Fibroblast of lung (primary cell): ENCODE measurements around the gene EPS15. TPM values are rescaled to one million over a fixed set of nuclear protein-coding genes. Genes with fewer than 3 reads are reported as not detected.
"Not testable (repeated sequence)": the region's sequence is repeated elsewhere in the genome, so short reads cannot be mapped to it uniquely, and the experiment has no call there.

Experiments
- DNase-seq, 2 donors: peaks; one replicate each; pipeline versions ENCODE4 v3.0.0 to v3.0.0-alpha.2; 2010; ENCODE audit warnings: low read depth in 2 of 2
- H2AFZ ChIP-seq: 2 replicates; pipeline ENCODE4 v1.5.1; 2012; ENCODE audit warnings: low read length, control low read depth, inconsistent platforms
- H3K27ac ChIP-seq: 2 replicates; pipeline ENCODE4 v1.5.1; 2011; ENCODE audit warnings: low read length, control low read depth; ENCODE audit not compliant: insufficient read depth
- H3K27me3 ChIP-seq: 2 replicates; pipeline ENCODE4 v1.5.1; 2011; ENCODE audit warnings: mild to moderate bottlenecking, low read length; ENCODE audit not compliant: control insufficient read depth, insufficient read depth
- H3K36me3 ChIP-seq: 2 replicates; pipeline ENCODE4 v1.5.1; 2011; ENCODE audit warnings: low read length; ENCODE audit not compliant: control insufficient read depth, insufficient read depth
- H3K4me1 ChIP-seq: 2 replicates; pipeline ENCODE4 v1.5.1; 2011; ENCODE audit warnings: low read length; ENCODE audit not compliant: control insufficient read depth, insufficient read depth; ENCODE audit errors: extremely low read depth
- H3K4me2 ChIP-seq: 2 replicates; pipeline ENCODE4 v1.5.1; 2011; ENCODE audit warnings: low read length, control low read depth; ENCODE audit not compliant: insufficient read depth; ENCODE audit errors: extremely low read depth
- H3K4me3 ChIP-seq, 4 experiments: fragments of 200-600 bp in 1 of 4; sonication (generic) in 1 of 4; replicated peaks in 1 of 4; 2 replicates each; pipeline ENCODE4 v1.5.1; 2011 to 2016; ENCODE audit warnings: low read length in 4 of 4, low read depth in 3 of 4, mild to moderate bottlenecking in 3 of 4, control low read depth in 2 of 4, inconsistent platforms in 1 of 4, mixed read lengths in 1 of 4; ENCODE audit not compliant: insufficient read depth in 1 of 4; ENCODE audit errors: control extremely low read depth in 1 of 4
- H3K79me2 ChIP-seq: 2 replicates; pipeline ENCODE4 v1.5.1; 2012; ENCODE audit warnings: mild to moderate bottlenecking, low read length, inconsistent platforms; ENCODE audit not compliant: control insufficient read depth, insufficient read depth
- H3K9ac ChIP-seq: 2 replicates; pipeline ENCODE4 v1.5.1; 2011; ENCODE audit warnings: mild to moderate bottlenecking, low read length, control low read depth; ENCODE audit not compliant: insufficient read depth
- H3K9me3 ChIP-seq: 2 replicates; pipeline ENCODE4 v1.5.1; 2012; ENCODE audit warnings: low read depth, low read length; ENCODE audit not compliant: control insufficient read depth, insufficient read depth
- H4K20me1 ChIP-seq: 2 replicates; pipeline ENCODE4 v1.5.1; 2011; ENCODE audit warnings: low read length; ENCODE audit not compliant: control insufficient read depth, insufficient read depth; ENCODE audit errors: extremely low read depth
- CTCF ChIP-seq, 2 donors: IDR thresholded peaks in 1 of 2; conservative IDR thresholded peaks in 1 of 2; 1 replicate in 1 of 2; 2 replicates in 1 of 2; pipeline ENCODE4 v1.5.1; 2011 to 2012; ENCODE audit warnings: low read length in 2 of 2, control low read depth in 1 of 2, inconsistent platforms in 1 of 2, low read depth in 1 of 2, mild to moderate bottlenecking in 1 of 2
- EZH2 ChIP-seq: IDR thresholded peaks from 2 replicates; pipeline ENCODE4 v1.5.1; 2012; ENCODE audit warnings: low read length, control low read depth, mild to moderate bottlenecking; ENCODE audit errors: missing control alignments
- polyA plus RNA-seq, 2 donors: library from polyadenylated mRNA; depleted of rRNA in 1 of 2; stranded (reverse) in 1 of 2; unstranded in 1 of 2; fragments of >200 nt; gene quantifications; 2 replicates each; pipeline ENCODE4 v1.2.1, GENCODE V29; 2011 to 2012; ENCODE audit warnings: missing spikeins in 1 of 2
- total RNA-seq: library from RNA; depleted of rRNA; stranded (reverse); fragments of >200 nt; gene quantifications from 2 replicates; pipeline ENCODE4 v1.2.1, GENCODE V29; 2014

Gene EPS15
- total and polyA plus RNA-seq, 2 donors (not counting 1 experiment from before 2014, with no cell fraction given): 67.7 to 75.5 TPM

GRCh38 chr1:51504806-51505525 lies 14.1 kb downstream of the EPS15 start:
- no peak overlapping the region for H3K9ac ChIP-seq
- peaks cover 21% of the 10 kb centered on the region for H3K79me2 ChIP-seq
- H3K4me3 ChIP-seq: no peak overlapping the region
- H3K4me2 ChIP-seq: no peak overlapping the region
- H4K20me1 ChIP-seq: no peaks in the 10 kb centered on the region
- no peaks in the 10 kb centered on the region for H3K4me1 ChIP-seq
- TF ChIP-seq CTCF (conservative IDR thresholded peaks at IDR 0.05 in 1 of 2, IDR thresholded peaks at IDR 0.05 in 1 of 2; ENCODE audit: low read depth in 1 of 2, low read length in 2 of 2): no peak
- TF ChIP-seq EZH2: no peak
- H3K27ac ChIP-seq: no peak overlapping the region
- DNase-seq: no peak
- H3K9me3 ChIP-seq: no peaks in the 10 kb centered on the region
- H3K27me3 ChIP-seq: no peaks in the 10 kb centered on the region
- H3K36me3 ChIP-seq: no peaks in the 10 kb centered on the region
- no peak overlapping the region for H2AFZ ChIP-seq

- not testable (repeated sequence) for H3K4me3 ChIP-seq, H2AFZ ChIP-seq, H3K27me3 ChIP-seq, H4K20me1 ChIP-seq, H3K9ac ChIP-seq, H3K9me3 ChIP-seq, H3K36me3 ChIP-seq, H3K4me1 ChIP-seq, H3K79me2 ChIP-seq, H3K4me2 ChIP-seq, H3K27ac ChIP-seq, DNase-seq
Observed at GRCh38 chr1:51501218-51501630, 17.8 kb downstream of the EPS15 start.

GRCh38 chr1:51499694-51500093 lies 19.4 kb downstream of the EPS15 start:
- Histone ChIP-seq H3K4me2 (no peak overlapping the region), H3K9ac (no peak overlapping the region), H2AFZ (no peak overlapping the region), H3K9me3 (no peaks in the 10 kb centered on the region), H4K20me1 (no peaks in the 10 kb centered on the region), H3K27ac (no peak overlapping the region), H3K27me3 (no peaks in the 10 kb centered on the region), H3K36me3 (no peaks in the 10 kb centered on the region), H3K4me1 (no peaks in the 10 kb centered on the region), H3K79me2 (peaks cover 7% of the 10 kb centered on the region), H3K4me3 (no peak overlapping the region)
- TF ChIP-seq EZH2: no peak
- DNase-seq: no peak

- no peak overlapping the region for H3K27ac ChIP-seq
- H3K79me2 ChIP-seq: peaks cover 11% of the 10 kb centered on the region
- H3K4me3 ChIP-seq: no peak overlapping the region
- H3K4me2 ChIP-seq: no peak overlapping the region
- no peak overlapping the region for H2AFZ ChIP-seq
- H3K4me1 ChIP-seq: no peaks in the 10 kb centered on the region
- H3K27me3 ChIP-seq: no peaks in the 10 kb centered on the region
- H3K9ac ChIP-seq: no peak overlapping the region
- H4K20me1 ChIP-seq: no peaks in the 10 kb centered on the region
- DNase-seq: no peak
- H3K36me3 ChIP-seq: no peaks in the 10 kb centered on the region
- H3K9me3 ChIP-seq: no peaks in the 10 kb centered on the region
- no peak for TF ChIP-seq EZH2
- TF ChIP-seq CTCF (conservative IDR thresholded peaks at IDR 0.05 in 1 of 2, IDR thresholded peaks at IDR 0.05 in 1 of 2; ENCODE audit: low read depth in 1 of 2, low read length in 2 of 2): no peak
Observed at GRCh38 chr1:51498924-51499323, 20.1 kb downstream of the EPS15 start.
